Activated effector memory CD4-positive, alpha-beta T cell treated with Interleukin-2 at 50 U/mL for 16 hours (primary cell): ENCODE measurements around the gene NRCAM.

Experiments used
- DNase-seq: peaks from one replicate; pipeline ENCODE4 v3.0.0-alpha.2; 2020

NRCAM gene

GRCh38 chr7:108190891-108191290, 265.3 kb downstream of the NRCAM start:
- DNase-seq, result no peak

DNA sequence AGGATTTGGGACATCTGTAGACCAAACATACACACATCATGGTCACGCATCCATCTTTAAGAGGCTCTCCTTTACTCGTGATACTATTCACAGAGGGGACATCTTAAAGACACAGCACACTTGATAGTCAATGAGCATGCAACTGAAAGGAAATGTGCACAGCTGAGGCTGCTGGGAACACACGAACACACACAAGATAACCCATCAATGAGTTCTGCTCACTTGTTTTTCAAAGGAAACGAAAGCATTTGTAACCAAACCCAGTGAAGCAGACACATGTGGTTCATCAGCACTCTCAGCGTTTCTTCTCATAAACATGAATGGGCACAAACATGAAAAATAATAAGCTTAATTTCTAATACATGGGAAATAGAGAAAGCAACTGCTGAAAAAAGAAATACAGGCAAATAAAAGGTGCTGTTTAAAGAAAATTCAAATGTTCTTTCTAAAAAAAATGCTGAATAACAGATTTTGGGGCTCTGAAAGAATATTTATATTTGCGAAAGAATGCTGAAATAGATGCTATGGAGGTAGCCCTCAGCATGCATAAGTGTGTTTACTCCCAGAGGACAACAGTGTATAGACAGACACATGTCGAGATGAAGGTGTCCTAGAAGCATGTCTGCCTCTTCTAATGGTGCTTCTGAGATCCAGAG, 266.4 kb downstream of the NRCAM start:
- no peak for DNase-seq

DNA sequence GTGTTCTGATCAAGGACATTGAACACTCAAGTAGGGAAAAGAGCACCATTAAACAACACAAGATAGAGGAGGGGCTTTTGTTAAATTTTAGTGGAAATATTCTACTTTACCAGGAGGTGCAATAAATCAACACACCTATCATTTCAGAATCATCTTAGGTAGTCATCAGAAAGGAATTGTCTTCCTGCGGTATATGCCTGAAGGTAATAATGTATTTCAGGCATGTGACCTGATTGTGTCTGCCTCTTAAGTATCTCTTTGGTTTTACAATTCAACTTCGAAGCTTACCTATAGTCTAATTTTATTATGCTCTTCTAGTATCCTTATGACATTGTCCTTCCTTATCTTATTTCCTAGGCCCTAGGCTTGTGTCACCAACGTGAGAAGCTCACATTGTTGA, 267.5 kb downstream of the NRCAM start:
- DNase-seq, result no peak

DNA sequence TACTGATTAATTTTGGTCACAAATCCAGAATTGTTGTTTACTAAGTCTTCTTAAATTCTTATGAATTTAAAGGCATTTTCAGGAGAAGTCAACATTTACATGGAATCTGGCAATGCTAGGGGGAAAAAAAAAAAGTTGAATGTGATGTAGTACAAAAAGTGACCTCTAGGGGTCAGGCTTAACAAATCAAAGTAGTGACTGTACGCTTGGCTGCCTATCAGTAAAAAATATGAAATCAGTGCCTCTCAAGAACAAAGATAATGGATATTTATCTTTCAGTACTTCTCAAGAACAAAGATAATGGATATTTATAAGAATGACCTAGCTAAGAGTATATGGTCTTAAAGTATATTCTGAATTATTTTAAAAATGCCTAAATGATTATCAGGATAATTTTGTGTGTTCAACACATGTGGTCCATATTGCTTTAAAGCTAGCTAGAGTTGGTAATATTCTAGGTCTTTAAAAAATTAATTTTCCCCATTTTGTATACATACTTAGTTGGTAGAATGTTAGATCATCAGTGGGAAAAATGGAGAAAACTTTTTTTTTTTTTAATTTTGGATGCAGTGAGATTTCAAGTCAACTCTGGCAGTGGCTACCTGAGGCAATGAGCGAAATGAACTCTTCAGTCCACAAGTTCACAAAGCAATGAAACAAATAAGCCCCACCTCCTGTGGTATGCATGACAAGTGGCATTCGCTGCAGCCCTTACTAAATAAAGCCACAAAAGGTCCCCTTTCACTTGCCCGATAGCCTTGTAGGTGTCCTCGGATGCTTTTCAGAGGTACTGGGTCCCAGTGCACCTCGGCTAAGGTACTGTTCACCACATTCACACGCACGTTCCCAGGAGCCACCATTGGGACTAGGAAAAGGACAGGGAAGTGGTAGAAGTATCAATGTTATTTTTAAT, 274.9 kb downstream of the NRCAM start:
- no peak for DNase-seq

GRCh38 chr7:108178398-108178797, 277.8 kb downstream of the NRCAM start:
- DNase-seq, result no peak

- DNase-seq, result no peak
Observed at GRCh38 chr7:108171164-108171563, 285.1 kb downstream of the NRCAM start.

DNA sequence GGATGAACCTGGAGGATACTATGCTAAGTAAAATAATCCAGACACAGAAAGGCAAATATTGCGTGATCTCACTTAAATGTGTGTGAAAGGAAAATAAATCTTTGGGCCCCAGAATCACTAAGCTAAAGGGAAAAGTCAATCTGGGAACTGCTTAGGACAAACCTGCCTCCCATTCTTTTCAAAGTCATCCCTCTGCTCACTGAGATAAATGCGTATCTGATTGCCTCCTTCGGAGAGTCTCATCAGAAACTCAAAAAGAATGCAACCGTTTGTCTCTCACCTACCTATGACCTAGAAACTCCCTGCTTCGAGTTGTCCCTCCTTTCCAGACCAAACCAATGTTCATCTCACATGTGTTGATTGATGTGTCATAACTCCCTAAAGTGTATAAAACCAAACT, 286.0 kb downstream of the NRCAM start:
- DNase-seq, result no peak

DNA sequence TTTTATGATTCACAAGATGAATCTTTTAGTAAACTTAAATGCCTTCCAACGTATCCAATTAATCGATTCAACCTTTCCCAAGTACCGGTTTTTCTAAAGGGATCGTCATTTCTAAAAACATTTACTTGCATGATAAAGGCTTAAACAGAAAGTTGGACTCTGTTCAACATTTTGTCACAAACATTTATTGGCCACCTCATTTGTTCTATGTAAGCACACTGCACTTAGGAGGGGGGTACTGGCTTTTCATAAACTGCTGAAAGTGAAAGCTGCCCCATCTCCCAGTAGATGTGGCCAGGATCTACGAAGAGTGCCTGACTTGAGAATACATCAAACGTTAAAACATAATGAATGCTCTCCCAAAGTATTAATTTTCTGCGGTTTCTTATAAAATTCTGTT, 288.8 kb downstream of the NRCAM start:
- DNase-seq, result no peak

- DNase-seq, result no peak
Observed at GRCh38 chr7:108166687-108167086, 289.5 kb downstream of the NRCAM start.

DNA sequence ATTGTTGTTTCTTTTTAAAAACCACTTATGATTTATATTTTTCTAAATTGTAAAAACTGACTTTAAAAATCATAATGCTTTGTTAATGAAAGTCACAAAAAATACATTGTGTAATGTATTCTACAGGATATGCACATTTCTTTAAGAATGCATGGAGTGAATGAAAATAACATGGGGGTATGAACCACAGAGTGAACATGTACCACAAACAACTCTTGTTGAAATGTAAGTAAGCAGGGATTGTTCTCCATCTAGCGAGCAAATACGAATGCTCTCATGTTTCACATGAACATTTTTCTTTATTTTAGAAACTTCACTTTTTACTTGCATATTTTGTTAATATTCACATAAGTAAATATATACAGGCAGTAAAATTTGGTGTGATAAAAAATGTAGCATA, 290.5 kb downstream of the NRCAM start:
- DNase-seq, result no peak

- no peak for DNase-seq
Observed at GRCh38 chr7:108164946-108165345, 291.3 kb downstream of the NRCAM start.

DNA sequence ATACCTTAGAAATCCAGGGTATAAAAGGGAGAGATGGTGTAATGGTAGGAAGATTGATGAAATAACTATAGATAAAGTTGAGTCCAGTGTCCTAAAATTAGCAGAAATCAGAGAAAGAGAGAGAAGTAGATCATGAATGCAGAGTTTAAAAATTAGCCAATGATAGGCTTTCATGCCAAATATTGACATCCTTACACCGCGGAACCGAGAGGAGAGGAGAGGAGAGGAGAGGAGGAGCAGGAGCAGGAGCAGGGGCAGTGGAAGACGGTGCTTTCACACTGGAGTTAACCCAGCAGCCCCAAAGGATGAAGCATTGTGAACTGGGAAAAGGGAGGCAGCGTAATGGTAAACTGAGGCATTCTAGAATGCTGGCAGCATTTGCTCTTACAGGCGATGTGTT, 291.9 kb downstream of the NRCAM start:
- DNase-seq, result no peak

DNA sequence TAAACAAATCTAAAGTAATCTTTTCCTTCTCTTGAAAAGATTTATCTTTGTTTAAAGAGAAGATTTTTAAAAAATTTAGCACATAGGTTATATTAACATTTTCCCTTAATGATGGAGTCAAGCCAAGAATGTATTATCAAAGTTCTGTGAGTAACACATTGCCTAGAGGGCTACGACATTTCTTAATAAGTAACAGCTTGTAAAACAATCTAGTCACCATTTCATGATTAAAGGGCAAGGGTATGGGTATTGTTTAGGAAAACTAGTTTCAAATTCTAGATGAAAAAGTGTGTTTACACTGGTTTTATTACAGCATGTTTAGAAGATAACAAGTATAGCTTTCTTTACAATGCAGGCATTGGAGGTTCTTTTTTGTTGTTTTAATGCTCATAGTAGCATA, 297.5 kb downstream of the NRCAM start:
- DNase-seq, result no peak

DNA sequence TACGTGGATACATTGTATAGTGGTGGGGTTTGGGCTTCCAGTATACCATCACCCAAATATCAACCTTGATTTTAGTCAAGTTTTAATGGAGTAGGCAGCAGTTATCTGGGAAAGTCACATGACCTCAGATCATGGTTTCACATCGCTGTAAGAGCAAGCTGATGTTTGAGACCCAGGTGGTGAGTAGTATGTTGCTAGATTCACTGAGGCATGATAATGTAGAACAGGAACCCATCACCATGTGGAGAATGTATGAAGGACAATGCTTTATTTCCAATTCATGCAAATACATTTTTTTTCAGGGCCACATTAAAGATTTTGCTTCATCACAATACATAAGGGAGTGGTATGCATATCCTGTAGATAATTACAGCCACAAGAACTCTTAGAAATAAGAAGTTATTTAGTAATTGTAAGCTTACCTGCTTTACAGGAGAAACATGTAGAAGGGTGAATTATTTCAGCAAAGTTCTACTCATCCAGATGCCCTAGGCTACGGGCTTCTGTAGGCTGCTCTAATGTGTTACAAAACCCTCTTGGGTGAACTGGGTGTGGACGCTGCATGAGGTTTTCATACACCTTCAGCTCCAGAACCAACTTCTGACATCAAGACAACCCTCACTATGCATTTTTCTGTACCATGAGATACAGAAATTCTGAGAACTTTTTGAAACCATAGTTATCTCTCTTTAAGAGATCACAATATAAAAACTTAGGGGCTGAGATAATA, 298.5 kb downstream of the NRCAM start:
- no peak for DNase-seq

GRCh38 chr7:108156897-108157605, 299.2 kb downstream of the NRCAM start:
- DNase-seq, result no peak

- DNase-seq, result no peak
Observed at GRCh38 chr7:108152198-108152597, 304.0 kb downstream of the NRCAM start.

DNA sequence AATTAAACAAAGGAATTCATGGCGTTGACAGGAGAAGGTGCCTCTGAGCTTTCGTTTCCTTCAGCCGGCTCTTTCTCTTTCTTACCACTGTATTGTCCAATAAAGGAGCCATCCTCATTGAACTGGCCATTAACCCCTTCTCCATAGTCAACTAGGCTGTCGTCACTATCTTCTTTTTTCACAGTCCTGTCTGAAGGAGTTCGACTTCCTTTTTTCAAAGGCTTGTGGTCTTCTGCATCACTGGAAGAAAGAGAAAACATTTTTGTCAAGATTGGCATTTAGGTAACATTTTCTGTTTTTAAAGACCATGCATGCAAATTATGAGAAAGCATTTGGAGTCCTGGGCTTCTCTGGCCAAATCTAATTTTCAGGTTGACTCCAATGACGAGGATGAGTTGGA, 306.3 kb downstream of the NRCAM start:
- no peak for DNase-seq

GRCh38 chr7:108149119-108149518, 307.1 kb downstream of the NRCAM start:
- DNase-seq, result no peak

DNA sequence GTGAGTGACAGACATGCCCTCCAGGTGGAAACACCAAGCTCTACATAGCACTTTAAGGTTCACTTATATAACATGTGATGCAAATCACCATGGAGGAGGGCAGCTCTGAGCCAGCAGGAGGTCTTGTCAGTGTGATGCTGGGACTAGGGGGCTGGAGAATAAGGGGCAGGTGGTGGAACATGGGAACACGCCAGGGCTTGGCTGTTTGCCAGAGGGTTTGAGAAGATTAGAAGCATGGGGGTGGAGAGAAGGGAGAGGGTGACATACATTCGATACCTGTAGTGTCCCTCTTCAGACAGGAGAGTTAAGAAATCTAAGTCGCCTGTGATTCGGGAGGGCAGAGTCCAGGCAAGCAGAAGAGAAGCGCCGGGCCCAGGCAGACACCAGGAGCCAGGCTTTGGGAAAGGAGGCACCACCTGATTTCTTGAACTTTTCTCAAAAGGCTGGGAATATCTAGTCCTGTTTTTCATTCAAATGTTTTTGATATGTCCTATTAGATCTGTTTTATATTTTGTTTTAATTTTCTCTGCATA, 309.1 kb downstream of the NRCAM start:
- no peak for DNase-seq

- DNase-seq, result no peak
Observed at GRCh38 chr7:108146070-108146842, 310.0 kb downstream of the NRCAM start.

DNA sequence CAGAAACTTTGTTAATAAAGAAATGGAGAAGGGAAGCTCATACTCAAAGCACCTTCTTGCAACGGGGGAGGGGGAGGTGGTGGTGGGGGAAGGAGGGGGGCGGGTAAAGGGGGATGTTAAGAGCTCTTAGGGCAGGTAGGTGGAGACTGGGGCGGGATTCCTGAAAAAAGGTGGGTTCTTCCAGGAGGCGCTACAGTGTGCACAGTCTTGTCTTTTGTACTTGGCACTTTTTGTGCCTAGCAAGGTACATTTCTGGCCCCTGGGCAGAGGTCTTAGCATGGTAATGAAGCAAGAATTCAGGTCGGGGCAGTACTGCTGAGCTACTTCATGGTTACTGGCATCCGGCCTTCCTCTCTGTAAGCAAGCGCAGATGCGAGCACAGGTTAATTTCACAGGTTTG, 310.8 kb downstream of the NRCAM start:
- DNase-seq, result no peak

GRCh38 chr7:108144931-108145330, 311.3 kb downstream of the NRCAM start:
- DNase-seq, result no peak
